ENCODE measurements around the gene KAT8.
"Not testable (repeated sequence)": the region's sequence is repeated elsewhere in the genome, so short reads cannot be mapped to it uniquely, and the experiment has no call there.

The KAT8 gene

DNA sequence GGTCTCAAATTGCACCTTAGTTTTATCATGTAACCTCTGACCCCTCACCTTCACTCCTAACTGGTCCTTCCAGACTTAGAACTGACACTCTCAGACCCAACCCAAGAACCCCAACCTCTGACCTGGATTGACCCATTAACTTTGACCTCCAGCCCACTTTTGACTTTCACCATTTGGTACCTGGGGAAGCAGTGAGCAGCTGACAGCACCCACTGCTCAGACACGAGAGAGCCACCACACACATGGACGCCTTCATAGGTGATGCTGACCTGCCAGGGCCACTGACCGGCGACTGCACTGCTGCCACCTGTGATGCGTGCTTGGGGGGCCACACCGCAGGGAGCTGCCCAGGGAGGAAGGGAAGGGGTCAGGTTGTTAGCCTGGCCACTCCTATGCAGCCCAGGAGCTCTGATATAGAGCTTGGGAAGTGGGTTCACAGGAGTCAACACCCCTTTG lies 15.6 kb downstream of the KAT8 start:
- ChIA-PET CTCF (no interaction called here), POLR2A (interaction anchor here (6.9 kb wide), 1 partner anchor 16 kb away, joined by 38 read pairs; the partner anchor contains the start of gene KAT8)
- no peak for DNase-seq (ENCODE audit: extremely low spot score)
- no peak for TF ChIP-seq TARDBP (IDR thresholded peaks at IDR 0.05)

DNA sequence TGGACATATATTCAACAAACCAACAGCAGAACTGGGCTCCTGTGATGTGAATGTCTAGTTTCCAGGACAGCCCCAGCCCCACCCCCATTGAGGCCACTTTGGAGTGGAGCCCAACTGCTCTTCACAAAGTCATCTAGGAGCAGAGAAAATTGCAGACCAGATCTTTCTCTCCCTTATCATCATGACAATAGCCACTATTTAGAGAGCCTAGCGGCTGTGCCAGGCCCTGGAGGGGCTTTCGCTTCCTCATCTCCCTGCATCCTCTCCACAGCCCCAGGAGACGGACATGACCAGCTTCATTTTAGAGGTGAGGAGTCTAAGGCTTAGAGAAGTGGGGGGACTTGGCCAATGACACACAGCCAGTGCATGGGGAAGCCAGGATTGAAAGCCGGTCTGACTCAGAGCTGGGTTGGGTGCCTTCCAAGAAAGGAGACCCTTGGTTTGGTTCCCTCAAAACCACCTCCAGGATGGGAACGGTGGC lies 16.7 kb downstream of the KAT8 start:
- no peak for DNase-seq (ENCODE audit: extremely low spot score)
- POLR2A ChIA-PET, result interaction anchor here (2.0 to 6.9 kb wide), 2 partner anchors 17 to 45 kb away, joined by 5 to 38 read pairs; partner anchors contain the start of genes FUS and KAT8
- TF ChIP-seq HDGF (IDR thresholded peaks at IDR 0.05; ENCODE audit: borderline replicate concordance) (no peak), FOXK2 (IDR thresholded peaks at IDR 0.05) (no peak), FOXM1 (IDR thresholded peaks at IDR 0.05; ENCODE audit: borderline replicate concordance) (no peak), FOXA1 (IDR thresholded peaks at IDR 0.05) (no peak), CTBP1 (IDR thresholded peaks at IDR 0.05; ENCODE audit: borderline replicate concordance) (no peak), ELF4 (IDR thresholded peaks at IDR 0.05) (no peak), L3MBTL2 (conservative IDR thresholded peaks at IDR 0.05) (no peak), NFRKB (IDR thresholded peaks at IDR 0.05) (no peak), SP1 (IDR thresholded peaks at IDR 0.05) (no peak), SUZ12 (IDR thresholded peaks at IDR 0.05) (no peak), TARDBP (IDR thresholded peaks at IDR 0.05) (no peak)
- CTCF ChIA-PET, result no interaction called here

- no peak for TF ChIP-seq FOXM1 (IDR thresholded peaks at IDR 0.05; ENCODE audit: borderline replicate concordance)
- no peak for TF ChIP-seq BHLHE40 (IDR thresholded peaks at IDR 0.05; ENCODE audit: borderline replicate concordance)
- no peak for TF ChIP-seq L3MBTL2 (conservative IDR thresholded peaks at IDR 0.05)
- TF ChIP-seq, protein P1, sequence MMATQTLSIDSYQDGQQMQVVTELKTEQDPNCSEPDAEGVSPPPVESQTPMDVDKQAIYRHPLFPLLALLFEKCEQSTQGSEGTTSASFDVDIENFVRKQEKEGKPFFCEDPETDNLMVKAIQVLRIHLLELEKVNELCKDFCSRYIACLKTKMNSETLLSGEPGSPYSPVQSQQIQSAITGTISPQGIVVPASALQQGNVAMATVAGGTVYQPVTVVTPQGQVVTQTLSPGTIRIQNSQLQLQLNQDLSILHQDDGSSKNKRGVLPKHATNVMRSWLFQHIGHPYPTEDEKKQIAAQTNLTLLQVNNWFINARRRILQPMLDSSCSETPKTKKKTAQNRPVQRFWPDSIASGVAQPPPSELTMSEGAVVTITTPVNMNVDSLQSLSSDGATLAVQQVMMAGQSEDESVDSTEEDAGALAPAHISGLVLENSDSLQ (IDR thresholded peaks at IDR 0.05), result no peak
- TF ChIP-seq NFRKB (IDR thresholded peaks at IDR 0.05), result no peak
- no peak for TF ChIP-seq ELF4 (IDR thresholded peaks at IDR 0.05)
- no peak for TF ChIP-seq ARNT (IDR thresholded peaks at IDR 0.05)
- no peak for TF ChIP-seq HDGF (IDR thresholded peaks at IDR 0.05; ENCODE audit: borderline replicate concordance)
- TF ChIP-seq CTBP1 (IDR thresholded peaks at IDR 0.05; ENCODE audit: borderline replicate concordance), result no peak
- TF ChIP-seq SUZ12 (IDR thresholded peaks at IDR 0.05), result no peak
- TF ChIP-seq FOXA1 (IDR thresholded peaks at IDR 0.05), result no peak
- TF ChIP-seq TARDBP (IDR thresholded peaks at IDR 0.05), result no peak
- TF ChIP-seq LEF1 (IDR thresholded peaks at IDR 0.05; ENCODE audit: borderline replicate concordance), result no peak
- no peak for TF ChIP-seq FOXK2 (IDR thresholded peaks at IDR 0.05)
- ChIA-PET POLR2A (interaction anchor here (2.0 to 6.9 kb wide), 2 partner anchors 18 to 45 kb away, joined by 5 to 38 read pairs; partner anchors contain the start of genes FUS and KAT8), CTCF (no interaction called here)
- no peak for DNase-seq (ENCODE audit: extremely low spot score)
Measured at GRCh38 chr16:31134625-31135534, 17.4 kb downstream of the KAT8 start.

- POLR2A ChIA-PET, result interaction anchor here (2.0 to 6.9 kb wide), 2 partner anchors 18 to 44 kb away, joined by 5 to 38 read pairs; partner anchors contain the start of genes FUS and KAT8
- CTCF ChIA-PET, result no interaction called here
Measured at GRCh38 chr16:31135535-31136286, 18.2 kb downstream of the KAT8 start, which contains the start of gene PRSS8. Gene PRSS8, minus strand, starts transcription at chr16:31135727. Its CDS starts 229 bp downstream, at chr16:31135498.

DNA sequence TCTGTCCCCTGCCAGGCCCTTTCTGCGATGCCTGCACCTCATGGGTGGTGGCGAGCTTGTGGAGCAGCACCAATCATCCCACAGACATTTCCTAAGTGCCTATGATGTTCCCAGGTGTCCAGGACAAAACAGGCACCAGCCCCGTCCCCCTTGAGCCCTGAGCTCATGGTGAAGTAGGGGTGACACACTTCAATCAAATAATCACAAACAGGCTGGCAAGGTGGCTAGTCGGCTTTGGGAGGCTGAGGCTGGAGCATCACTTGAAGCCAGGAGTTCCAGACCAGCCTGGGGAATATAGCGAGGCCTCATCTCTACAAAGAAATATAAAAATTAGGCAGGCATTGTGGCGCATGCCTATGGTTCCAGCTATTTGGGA lies 18.8 kb downstream of the KAT8 start:
- no peak for TF ChIP-seq SUZ12 (IDR thresholded peaks at IDR 0.05)
- TF ChIP-seq, protein P1 (IDR thresholded peaks at IDR 0.05), result no peak
- TF ChIP-seq LEF1 (IDR thresholded peaks at IDR 0.05; ENCODE audit: borderline replicate concordance), result no peak
- no peak for TF ChIP-seq ARNT (IDR thresholded peaks at IDR 0.05)
- no peak for TF ChIP-seq CTBP1 (IDR thresholded peaks at IDR 0.05; ENCODE audit: borderline replicate concordance)
- TF ChIP-seq HDGF (IDR thresholded peaks at IDR 0.05; ENCODE audit: borderline replicate concordance), result no peak
- TF ChIP-seq FOXM1 (IDR thresholded peaks at IDR 0.05; ENCODE audit: borderline replicate concordance), result no peak
- no peak for TF ChIP-seq ELF4 (IDR thresholded peaks at IDR 0.05)
- no peak for TF ChIP-seq BHLHE40 (IDR thresholded peaks at IDR 0.05; ENCODE audit: borderline replicate concordance)
- TF ChIP-seq TARDBP (IDR thresholded peaks at IDR 0.05), result no peak
- TF ChIP-seq FOXK2 (IDR thresholded peaks at IDR 0.05), result no peak
- TF ChIP-seq NFRKB (IDR thresholded peaks at IDR 0.05), result no peak
- TF ChIP-seq SP1 (IDR thresholded peaks at IDR 0.05), result no peak
- CTCF ChIA-PET, result no interaction called here
- POLR2A ChIA-PET, result interaction anchor here (2.0 to 6.9 kb wide), 2 partner anchors 19 to 43 kb away, joined by 5 to 38 read pairs; partner anchors contain the start of genes FUS and KAT8
- no peak for DNase-seq (ENCODE audit: extremely low spot score)

More at GRCh38 chr16:31135535-31136286, 18.2 kb downstream of the KAT8 start, which contains the start of gene PRSS8:
- no peak for DNase-seq (ENCODE audit: extremely low spot score)
- TF ChIP-seq TARDBP (IDR thresholded peaks at IDR 0.05) (0 out of 2 replicates have a peak, but pooled peaks have one; percentile 31), NFRKB (IDR thresholded peaks at IDR 0.05) (no peak)

GRCh38 chr16:31136822-31137499 lies 19.5 kb downstream of the KAT8 start:
- POLR2A ChIA-PET, result interaction anchor here (6.9 kb wide), 1 partner anchor 20 kb away, joined by 38 read pairs; the partner anchor contains the start of gene KAT8
- DNase-seq (ENCODE audit: extremely low spot score); CTCF ChIA-PET: not testable (repeated sequence)

Measured in HEK293T (cell line).